ENCODE data around the gene PARD3.

GRCh38 chr10:34195364-34196057 is 619.6 kb downstream of the PARD3 start:
- TF ChIP-seq CTCF (IDR thresholded peaks at IDR 0.05; ENCODE audit: low read depth, low read length, poor library complexity, severe bottlenecking) (no peak), EZH2phosphoT487 (IDR thresholded peaks at IDR 0.05; ENCODE audit: borderline replicate concordance, low read length) (no peak)
